Activated gamma-delta T cell treated with anti-CD3 and anti-CD28 coated beads, Interleukin-2, amount 50 U/mL, for 16 hours (primary cell): ENCODE results near the gene C1orf159.
"Not testable (repeated sequence)": the region's sequence is repeated elsewhere in the genome, so short reads cannot be mapped to it uniquely, and the experiment has no call there.

Experiments used
- DNase-seq: peaks from one replicate; pipeline ENCODE4 v3.0.0-alpha.2; 2020; ENCODE audit warnings: low read depth

Gene C1orf159

GRCh38 chr1:1118011-1118875, 2.4 kb upstream of the C1orf159 start:
- no peak for DNase-seq

DNA sequence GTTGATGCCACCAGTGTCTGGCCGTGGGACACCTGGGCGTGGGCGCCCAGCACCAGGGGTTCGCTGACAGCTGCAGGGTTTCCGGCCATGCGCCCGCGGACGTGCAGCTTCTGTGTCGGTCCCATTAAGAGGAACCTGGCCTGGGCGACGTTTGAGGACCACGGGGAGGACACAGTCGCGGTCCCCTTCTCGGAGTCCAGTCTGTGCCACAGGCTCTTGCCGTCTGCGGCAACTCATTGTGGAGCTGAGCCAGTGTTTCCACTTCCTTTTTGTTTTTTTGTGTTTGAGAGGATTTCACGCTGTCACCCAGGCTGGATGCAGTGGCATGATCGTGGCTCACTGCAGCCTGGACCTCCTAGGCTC, 1.6 kb upstream of the C1orf159 start:
- no peak for DNase-seq

GRCh38 chr1:1116701-1117468, 996 bp upstream of the C1orf159 start:
- DNase-seq: no peak

GRCh38 chr1:1115136-1115785, 628 bp downstream of the C1orf159 start:
- DNase-seq: no peak

GRCh38 chr1:1114431-1114830, 1.5 kb downstream of the C1orf159 start:
- DNase-seq: no peak

GRCh38 chr1:1112237-1112985, 3.5 kb downstream of the C1orf159 start:
- DNase-seq: no peak

GRCh38 chr1:1111516-1112236, 4.2 kb downstream of the C1orf159 start:
- DNase-seq: no peak

DNA sequence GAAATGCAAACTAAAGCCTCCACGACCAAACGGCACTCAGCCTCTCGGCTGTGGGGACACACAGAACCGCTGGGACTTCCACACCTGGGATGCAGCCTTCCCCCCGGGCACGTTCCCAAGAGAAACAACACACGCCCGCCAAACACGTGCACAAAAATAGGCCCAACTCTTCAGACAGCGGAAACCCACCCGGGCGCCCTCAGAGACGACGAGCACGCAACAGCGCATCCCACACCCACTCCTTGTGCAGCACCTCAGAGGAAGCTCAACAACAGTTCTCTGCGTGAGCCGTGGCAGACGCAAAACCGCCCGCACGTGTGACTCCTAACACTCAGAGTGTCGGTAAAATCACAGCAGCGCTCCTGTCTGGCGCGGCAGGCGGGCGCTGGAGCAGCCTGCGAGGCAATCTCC, 5.3 kb downstream of the C1orf159 start:
- DNase-seq: no peak

- no peak for DNase-seq
These were observed 6.1 kb downstream of the C1orf159 start for GRCh38 chr1:1109743-1110142.

DNA sequence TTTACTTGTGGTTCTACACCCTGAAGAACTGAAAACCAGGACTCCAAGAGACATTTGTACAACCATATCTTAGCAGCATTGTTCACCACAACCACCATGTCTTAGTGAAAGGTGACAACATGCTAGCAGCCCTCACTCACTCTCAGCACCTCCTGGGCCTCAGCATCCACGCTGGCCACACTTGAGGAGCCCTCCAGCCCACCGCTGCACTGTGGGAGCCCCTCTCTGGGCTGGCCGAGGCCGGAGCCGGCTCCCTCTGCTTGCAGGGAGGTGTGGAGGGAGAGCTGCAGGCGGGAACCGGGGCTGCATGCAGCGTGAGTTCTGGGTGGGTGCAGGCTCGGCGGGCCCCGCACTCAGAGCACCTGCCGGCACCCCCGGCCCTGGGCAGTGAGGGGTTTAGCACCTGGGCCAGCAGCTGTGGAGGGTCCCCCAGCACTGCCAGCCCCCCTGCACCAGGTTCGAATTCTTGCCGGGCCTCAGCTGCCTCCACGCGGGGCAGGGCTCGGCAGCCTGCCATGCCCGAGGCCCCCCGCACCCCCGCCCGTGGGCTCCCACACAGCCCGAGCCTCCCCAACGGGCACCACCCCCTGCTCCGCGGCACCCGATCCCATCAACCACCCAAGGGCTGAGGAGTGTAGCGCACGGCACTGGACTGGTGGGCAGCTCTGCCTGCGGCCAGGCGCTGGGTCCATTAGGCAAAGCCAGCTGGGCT, 9.2 kb downstream of the C1orf159 start:
- DNase-seq: no peak

GRCh38 chr1:1104152-1104551, 11.7 kb downstream of the C1orf159 start:
- DNase-seq: not testable (repeated sequence)

DNA sequence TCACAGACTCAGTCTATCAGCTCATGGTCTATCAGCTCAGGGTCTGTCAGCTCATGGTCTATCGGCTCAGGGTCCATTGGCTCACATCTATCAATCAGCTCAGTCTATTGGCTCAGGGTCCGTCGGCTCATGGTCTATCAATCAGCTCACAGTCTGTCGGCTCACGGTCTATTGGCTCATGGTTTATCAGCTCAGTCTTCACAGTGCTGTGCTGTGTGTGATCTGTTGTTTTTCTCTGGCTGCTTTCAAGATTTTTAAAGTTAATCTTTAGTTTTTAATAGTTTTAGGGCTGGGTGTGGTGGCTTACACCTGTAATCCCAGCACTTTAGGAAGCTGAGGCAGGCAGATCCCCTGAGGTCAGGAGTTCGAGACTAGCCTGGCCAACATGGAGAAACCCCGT, 14.4 kb downstream of the C1orf159 start:
- DNase-seq: no peak

- DNase-seq: no peak
These were observed 15.6 kb downstream of the C1orf159 start for GRCh38 chr1:1100296-1100695.

- no peak for DNase-seq
These were observed 16.2 kb downstream of the C1orf159 start for GRCh38 chr1:1099506-1100183.

DNA sequence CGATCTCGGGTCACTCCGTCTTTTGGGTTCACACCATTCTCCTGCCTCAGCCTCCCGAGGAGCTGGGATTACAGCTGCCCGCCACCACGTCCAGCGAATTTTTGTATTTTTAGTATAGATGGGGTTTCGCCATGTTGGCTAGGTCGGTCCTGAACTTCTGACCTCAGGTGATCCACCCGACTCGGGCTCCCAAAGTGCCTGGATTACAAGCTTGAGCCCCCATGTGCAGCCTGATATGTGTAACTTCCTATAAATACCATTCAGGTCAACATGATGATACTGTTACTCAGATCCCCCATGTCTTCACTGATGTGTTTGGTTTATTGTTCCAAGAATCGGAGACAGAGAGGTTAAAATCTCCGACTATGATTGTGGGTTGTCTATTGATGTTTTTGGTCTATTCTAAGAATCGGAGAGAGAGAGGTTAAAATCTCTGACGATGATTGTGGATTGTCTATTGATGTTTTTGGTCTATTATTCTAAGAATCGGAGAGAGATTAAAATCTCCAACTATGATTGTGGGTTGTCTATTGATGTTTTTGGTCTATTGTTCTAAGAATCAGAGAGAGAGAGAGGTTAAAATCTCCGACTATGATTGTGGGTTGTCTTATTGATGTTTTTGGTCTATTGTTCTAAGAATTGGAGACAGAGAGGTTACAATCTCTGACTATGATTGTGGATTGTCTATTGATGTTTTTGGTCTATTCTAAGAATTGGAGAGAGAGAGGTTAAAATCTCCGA, 17.0 kb downstream of the C1orf159 start:
- DNase-seq: no peak

DNA sequence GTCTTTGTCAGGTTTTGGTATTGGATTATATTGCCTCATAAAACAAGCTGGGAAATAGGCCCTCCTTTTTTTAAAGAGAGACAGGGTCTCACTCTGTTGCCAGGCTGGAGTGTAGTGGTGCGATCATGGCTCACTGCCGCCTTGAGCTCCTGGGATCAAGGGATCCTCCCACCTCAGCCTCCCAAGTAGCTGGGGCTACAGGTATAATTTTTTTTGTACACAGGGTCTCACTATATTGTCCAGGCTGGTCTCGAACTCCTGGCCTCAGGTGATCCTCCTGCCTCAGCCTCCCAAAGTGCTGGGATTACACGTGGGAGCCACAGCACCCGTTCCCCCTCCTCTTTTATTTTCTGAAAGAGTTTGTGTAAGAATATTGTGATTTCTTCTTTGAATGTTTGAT, 19.8 kb downstream of the C1orf159 start:
- not testable (repeated sequence) for DNase-seq

GRCh38 chr1:1094981-1095380, 20.9 kb downstream of the C1orf159 start:
- no peak for DNase-seq

DNA sequence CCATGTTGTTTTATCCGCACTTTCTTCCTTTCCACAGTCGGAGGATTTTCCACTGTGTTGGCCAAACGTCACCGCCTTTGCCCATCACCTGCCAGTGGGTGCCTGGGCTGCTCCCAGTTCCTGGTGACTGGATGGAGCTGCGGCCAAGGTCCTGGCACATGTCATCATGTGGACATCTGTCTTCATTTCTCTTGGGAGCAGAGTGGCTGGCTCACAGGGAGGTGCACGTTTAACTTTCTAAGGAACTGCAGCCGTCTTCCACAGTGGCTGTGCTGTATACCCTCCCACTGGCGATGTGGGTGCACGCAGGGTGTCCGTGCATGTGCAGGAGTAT, 22.3 kb downstream of the C1orf159 start:
- no peak for DNase-seq

GRCh38 chr1:1092894-1093609, 22.8 kb downstream of the C1orf159 start:
- no peak for DNase-seq
